Panc1 (cell line): ENCODE results near the gene FBXL17.

Experiments
- POLR2AphosphoS5 ChIP-seq: IDR thresholded peaks from 2 replicates; pipeline ENCODE4 v1.6.1; 2012; ENCODE audit warnings: mild to moderate bottlenecking, low read depth, low read length, moderate library complexity
- TF ChIP-seq, protein P1 (sequence below): fragments of 450-650 bp; IDR thresholded peaks from 2 replicates; pipeline ENCODE4 v1.5.1; 2017; ENCODE audit warnings: mild to moderate bottlenecking
- TF ChIP-seq, protein P2 (sequence below), 2 experiments: IDR thresholded peaks; 2 replicates each; pipeline ENCODE4 v1.6.1; 2011 to 2012; ENCODE audit warnings: low read depth in 2 of 2, control low read depth in 1 of 2, low read length in 1 of 2, mild to moderate bottlenecking in 1 of 2, moderate library complexity in 1 of 2; ENCODE audit not compliant: insufficient read depth in 1 of 2

DNA sequence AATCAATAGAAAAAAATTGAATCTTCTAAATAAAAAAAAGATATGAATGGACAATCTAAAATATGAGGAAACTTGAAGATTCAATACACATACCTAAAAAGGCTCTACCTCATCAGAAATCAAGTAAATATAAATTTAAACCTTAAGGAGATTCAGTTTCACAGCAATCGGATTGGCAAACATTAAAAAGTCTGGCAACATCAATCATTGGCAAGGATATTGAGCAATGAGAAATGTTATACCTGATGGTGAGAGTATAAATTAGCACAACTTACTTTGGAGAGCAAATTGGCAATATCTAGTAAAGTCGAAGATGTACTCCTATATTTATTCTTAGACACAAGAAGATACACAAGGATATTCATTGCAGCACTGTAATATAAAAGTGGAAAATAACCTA, 436.8 kb downstream of the FBXL17 start:
- TF ChIP-seq, protein P1, sequence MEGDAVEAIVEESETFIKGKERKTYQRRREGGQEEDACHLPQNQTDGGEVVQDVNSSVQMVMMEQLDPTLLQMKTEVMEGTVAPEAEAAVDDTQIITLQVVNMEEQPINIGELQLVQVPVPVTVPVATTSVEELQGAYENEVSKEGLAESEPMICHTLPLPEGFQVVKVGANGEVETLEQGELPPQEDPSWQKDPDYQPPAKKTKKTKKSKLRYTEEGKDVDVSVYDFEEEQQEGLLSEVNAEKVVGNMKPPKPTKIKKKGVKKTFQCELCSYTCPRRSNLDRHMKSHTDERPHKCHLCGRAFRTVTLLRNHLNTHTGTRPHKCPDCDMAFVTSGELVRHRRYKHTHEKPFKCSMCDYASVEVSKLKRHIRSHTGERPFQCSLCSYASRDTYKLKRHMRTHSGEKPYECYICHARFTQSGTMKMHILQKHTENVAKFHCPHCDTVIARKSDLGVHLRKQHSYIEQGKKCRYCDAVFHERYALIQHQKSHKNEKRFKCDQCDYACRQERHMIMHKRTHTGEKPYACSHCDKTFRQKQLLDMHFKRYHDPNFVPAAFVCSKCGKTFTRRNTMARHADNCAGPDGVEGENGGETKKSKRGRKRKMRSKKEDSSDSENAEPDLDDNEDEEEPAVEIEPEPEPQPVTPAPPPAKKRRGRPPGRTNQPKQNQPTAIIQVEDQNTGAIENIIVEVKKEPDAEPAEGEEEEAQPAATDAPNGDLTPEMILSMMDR: no peak
- TF ChIP-seq, protein P2, sequence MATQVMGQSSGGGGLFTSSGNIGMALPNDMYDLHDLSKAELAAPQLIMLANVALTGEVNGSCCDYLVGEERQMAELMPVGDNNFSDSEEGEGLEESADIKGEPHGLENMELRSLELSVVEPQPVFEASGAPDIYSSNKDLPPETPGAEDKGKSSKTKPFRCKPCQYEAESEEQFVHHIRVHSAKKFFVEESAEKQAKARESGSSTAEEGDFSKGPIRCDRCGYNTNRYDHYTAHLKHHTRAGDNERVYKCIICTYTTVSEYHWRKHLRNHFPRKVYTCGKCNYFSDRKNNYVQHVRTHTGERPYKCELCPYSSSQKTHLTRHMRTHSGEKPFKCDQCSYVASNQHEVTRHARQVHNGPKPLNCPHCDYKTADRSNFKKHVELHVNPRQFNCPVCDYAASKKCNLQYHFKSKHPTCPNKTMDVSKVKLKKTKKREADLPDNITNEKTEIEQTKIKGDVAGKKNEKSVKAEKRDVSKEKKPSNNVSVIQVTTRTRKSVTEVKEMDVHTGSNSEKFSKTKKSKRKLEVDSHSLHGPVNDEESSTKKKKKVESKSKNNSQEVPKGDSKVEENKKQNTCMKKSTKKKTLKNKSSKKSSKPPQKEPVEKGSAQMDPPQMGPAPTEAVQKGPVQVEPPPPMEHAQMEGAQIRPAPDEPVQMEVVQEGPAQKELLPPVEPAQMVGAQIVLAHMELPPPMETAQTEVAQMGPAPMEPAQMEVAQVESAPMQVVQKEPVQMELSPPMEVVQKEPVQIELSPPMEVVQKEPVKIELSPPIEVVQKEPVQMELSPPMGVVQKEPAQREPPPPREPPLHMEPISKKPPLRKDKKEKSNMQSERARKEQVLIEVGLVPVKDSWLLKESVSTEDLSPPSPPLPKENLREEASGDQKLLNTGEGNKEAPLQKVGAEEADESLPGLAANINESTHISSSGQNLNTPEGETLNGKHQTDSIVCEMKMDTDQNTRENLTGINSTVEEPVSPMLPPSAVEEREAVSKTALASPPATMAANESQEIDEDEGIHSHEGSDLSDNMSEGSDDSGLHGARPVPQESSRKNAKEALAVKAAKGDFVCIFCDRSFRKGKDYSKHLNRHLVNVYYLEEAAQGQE (IDR thresholded peaks at IDR 0.05; ENCODE audit: insufficient read depth in 1 of 2, low read depth in 2 of 2, low read length in 1 of 2): no peak
- TF ChIP-seq POLR2AphosphoS5: no peak
